Measurements from ENCODE around the gene CTSO. TPM values are rescaled to one million over a fixed set of nuclear protein-coding genes. Genes with fewer than 3 reads are reported as not detected.

Gene CTSO
- total RNA-seq, 1 experiment from 2014 or later, result 0.81 TPM

GRCh38 chr4:155943605-155944291, 9.9 kb downstream of the CTSO start:
- no peaks in the 10 kb centered on the region for H3K27me3 Mint-ChIP-seq (ENCODE audit: low read depth)
- no peak for DNase-seq

More at GRCh38 chr4:155943605-155944291, 9.9 kb downstream of the CTSO start:
- Histone ChIP-seq H3K79me2 (ENCODE audit: insufficient read depth, low read length) (no peaks in the 10 kb centered on the region), H4K20me1 (ENCODE audit: control insufficient read depth, insufficient read depth, insufficient read length) (no peaks in the 10 kb centered on the region), H4K8ac (replicated peaks; ENCODE audit: insufficient read length, low read depth, low read length) (no peak overlapping the region), H3K4me2 (ENCODE audit: insufficient read depth, insufficient read length, low read length) (no peak overlapping the region), H3K14ac (ENCODE audit: insufficient read depth, low read length) (no peak overlapping the region), H2BK5ac (ENCODE audit: insufficient read length, low read length) (no peak overlapping the region), H2BK15ac (ENCODE audit: low read depth, low read length) (no peak overlapping the region), H2BK20ac (ENCODE audit: low read depth, low read length, poor library complexity, severe bottlenecking) (no peak overlapping the region), H3K27ac (ENCODE audit: insufficient read length, low read depth, low read length) (no peak overlapping the region), H2AFZ (ENCODE audit: low read length) (no peak overlapping the region), H3K4ac (ENCODE audit: low read depth, low read length) (no peak overlapping the region), H3K23ac (ENCODE audit: insufficient read length, low read depth, low read length) (no peak overlapping the region), H3K23me2 (ENCODE audit: insufficient read length, low read depth, low read length, poor library complexity, severe bottlenecking) (no peaks in the 10 kb centered on the region), H3K4me1 (ENCODE audit: insufficient read depth, low read length) (no peaks in the 10 kb centered on the region), H2BK120ac (ENCODE audit: low read depth, low read length, poor library complexity, severe bottlenecking) (no peak overlapping the region), H3K56ac (ENCODE audit: insufficient read length, low read depth, low read length) (no peak overlapping the region), H2BK12ac (ENCODE audit: insufficient read length, low read depth, low read length) (no peak overlapping the region), H4K91ac (ENCODE audit: insufficient read length, low read depth, low read length) (no peak overlapping the region), H3K9ac (ENCODE audit: extremely low read depth, insufficient read length, low read length) (no peak overlapping the region), H3K27me3 (ENCODE audit: insufficient read depth, low read length) (no peaks in the 10 kb centered on the region), H3K18ac (ENCODE audit: insufficient read length, low read depth, low read length) (no peak overlapping the region), H2AK5ac (ENCODE audit: insufficient read length, low read length) (no peak overlapping the region), H4K5ac (ENCODE audit: insufficient read length, low read depth, low read length) (no peak overlapping the region), H3K79me1 (ENCODE audit: insufficient read depth, low read depth, low read length, poor library complexity, severe bottlenecking) (no peaks in the 10 kb centered on the region), H3K9me3 (ENCODE audit: control insufficient read depth, low read depth, low read length) (no peaks in the 10 kb centered on the region), H3T11ph (ENCODE audit: low read length) (no peak overlapping the region)
- Mint-ChIP-seq H3K27ac (no peak overlapping the region), H3K9me3 (no peaks in the 10 kb centered on the region), H3K4me1 (no peaks in the 10 kb centered on the region), H3K4me3 (no peak overlapping the region), H3K36me3 (ENCODE audit: insufficient read depth in 1 of 3, low read depth in 3 of 3) (no peaks in the 10 kb centered on the region)
- TF ChIP-seq, protein P1, sequence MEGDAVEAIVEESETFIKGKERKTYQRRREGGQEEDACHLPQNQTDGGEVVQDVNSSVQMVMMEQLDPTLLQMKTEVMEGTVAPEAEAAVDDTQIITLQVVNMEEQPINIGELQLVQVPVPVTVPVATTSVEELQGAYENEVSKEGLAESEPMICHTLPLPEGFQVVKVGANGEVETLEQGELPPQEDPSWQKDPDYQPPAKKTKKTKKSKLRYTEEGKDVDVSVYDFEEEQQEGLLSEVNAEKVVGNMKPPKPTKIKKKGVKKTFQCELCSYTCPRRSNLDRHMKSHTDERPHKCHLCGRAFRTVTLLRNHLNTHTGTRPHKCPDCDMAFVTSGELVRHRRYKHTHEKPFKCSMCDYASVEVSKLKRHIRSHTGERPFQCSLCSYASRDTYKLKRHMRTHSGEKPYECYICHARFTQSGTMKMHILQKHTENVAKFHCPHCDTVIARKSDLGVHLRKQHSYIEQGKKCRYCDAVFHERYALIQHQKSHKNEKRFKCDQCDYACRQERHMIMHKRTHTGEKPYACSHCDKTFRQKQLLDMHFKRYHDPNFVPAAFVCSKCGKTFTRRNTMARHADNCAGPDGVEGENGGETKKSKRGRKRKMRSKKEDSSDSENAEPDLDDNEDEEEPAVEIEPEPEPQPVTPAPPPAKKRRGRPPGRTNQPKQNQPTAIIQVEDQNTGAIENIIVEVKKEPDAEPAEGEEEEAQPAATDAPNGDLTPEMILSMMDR (conservative IDR thresholded peaks at IDR 0.05), result no peak
- no CpG with 5 or more reads among the region's 3 CpGs for WGBS (ENCODE audit: extremely low coverage, insufficient read length, low lambda C conversion rate)

Data from H9 (cell line).